ENCODE data around the gene MRPL4.
A peak's percentile ranks its signal among the peaks of the same experiment; 100 is the strongest.

MRPL4 gene

DNA sequence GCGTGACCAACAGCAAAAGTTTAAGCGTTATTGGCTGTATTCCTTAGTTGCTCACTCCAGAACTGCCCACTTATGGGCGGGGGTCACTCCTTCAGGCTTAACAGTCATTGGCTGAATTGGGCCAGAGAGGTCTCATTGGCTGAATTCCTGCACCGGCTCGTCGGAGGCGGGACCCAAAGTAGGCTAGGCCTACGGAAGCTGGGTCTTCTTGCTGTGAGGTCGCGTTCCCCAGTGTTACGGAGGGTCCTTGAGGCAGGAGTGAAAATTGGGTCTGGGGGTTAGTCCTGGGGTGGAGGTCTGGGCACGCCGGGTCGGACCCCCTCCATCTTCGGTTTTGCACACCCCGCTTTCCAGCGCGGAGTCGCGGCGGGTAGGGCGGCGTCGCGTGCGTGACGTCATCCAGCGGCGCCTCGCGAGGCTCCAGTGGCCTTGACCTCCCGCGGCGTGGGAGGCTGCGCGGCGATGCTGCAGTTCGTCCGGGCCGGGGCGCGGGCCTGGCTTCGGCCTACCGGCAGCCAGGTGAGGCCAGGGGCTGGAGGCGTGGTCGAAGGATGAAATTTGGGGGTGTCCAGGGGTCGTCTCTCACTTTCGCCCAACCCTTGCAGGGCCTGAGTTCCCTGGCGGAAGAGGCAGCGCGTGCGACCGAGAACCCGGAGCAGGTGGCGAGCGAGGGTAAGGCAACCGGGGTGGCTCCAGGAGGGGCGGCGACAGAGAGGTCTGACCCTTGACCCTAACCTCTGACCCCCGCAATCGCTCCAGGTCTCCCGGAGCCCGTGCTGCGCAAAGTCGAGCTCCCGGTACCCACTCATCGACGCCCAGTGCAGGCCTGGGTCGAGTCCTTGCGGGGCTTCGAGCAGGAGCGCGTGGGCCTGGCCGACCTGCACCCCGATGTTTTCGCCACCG lies at the start of gene MRPL4:
MRPL4 (plus strand) TSS at position 423 of the 903 bp plus-strand sequence; CDS start at position 463, 40 bp downstream.
- DNase-seq (ENCODE audit: low spot score): peak; percentile 99

DNA sequence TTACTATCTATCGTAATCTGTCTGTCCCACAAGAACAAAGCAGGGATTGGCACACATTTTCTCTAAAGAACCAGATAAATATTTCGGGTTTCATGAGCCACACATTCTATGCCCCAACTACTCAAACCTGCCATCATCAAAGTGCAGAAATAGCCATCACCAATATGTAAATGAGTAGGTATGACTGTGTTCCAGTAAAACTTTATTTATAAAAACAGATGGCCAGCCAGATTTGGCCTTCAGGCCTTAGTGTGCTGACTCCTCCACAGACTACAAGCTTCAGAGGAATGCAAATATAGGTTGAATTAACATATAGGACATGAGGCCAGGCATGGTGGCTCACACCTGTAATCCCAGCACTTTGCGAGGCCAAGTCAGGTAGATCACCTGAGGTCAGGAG lies 48.3 kb upstream of the MRPL4 start:
- DNase-seq (ENCODE audit: low spot score): no peak

DNA sequence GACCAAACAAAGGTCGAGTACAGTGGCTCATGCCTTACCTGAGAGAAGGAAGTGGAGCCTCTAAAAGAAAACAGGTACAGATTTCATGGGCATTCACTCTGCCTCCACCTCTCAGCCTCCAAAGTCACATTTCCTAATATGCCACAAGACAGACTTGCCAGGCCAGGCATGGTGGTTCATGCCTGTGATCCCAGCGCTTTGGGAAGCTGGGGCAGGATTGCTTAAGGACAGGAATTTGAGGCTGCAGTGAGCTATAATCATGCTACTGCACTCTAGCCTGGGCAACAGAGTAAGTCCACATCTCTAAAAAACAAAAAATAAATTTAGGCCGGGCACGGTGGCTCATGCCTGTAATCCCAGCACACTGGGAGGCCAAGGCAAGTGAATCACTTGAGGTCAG lies 46.4 kb upstream of the MRPL4 start:
- no peak for DNase-seq (ENCODE audit: low spot score)

DNA sequence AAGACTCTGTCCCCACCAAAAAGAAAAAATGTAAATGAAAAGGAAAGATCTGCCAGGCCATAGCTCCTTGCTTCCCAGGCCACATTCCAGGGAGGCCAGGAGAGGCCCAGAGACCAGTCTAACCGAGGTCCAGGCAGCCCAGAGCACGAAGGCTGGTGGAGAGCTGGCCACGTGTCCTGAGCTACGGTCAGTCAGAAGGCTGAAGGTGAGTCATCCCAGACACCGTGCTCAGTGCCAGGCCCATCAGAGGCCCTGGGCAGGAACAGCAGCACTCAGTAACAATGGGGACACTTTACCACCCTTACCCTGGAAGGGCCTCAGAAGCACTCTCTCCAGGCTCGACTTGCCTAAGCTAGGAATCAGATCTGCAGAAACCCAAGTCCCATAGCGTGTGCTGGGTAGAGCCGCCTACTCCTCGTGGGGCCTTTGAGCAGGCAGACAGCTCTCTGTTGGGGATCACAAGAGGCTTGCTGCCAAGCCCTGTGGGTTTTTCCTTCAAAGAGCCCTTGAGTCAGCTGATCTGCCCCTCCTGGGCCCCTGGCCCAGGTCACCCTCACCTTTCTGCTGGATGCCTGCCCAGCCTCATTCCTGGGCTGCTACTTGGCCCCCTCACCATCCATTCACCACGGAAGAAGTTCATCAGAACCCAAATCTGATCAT lies 45.7 kb upstream of the MRPL4 start:
- DNase-seq (ENCODE audit: low spot score): no peak

DNA sequence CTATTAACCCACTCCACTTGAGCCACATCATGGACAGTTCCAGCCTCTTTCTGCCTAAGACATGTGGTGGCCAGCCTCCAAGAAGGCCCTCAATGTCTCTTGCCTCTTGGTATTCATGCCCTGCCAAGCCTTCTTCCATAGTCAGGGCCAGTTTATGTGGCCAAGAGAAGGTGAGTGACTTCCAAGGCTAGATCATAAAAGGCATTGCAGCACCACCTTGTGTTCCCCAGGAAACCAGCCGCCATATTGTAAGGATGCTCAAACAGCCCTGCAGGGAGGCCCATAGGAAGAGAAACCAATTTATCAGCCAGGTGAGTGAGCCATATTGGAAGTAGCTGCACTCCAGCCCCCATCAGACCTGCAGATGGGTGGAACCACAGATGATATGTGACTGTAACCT lies 45.0 kb upstream of the MRPL4 start:
- no peak for DNase-seq (ENCODE audit: low spot score)

DNA sequence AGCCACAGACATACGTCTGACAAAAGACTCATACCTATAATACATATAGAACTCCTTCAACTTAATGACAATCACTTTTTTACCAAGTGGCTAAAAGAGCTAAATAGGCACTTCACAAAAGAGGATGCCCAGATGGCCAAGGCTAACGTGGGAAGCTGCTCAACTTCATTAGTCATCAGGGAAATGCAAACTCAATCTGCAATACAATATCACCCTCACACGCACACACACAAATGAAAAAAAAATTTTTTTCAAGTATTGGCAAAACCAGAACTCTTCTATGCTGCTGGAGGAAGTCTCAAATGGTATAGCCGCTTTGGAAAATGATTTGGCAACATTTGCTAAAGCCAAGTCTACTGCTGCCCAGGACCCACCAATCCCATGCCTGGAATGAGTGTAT lies 42.7 kb upstream of the MRPL4 start:
- peak; percentile 52 for DNase-seq (ENCODE audit: low spot score)

DNA sequence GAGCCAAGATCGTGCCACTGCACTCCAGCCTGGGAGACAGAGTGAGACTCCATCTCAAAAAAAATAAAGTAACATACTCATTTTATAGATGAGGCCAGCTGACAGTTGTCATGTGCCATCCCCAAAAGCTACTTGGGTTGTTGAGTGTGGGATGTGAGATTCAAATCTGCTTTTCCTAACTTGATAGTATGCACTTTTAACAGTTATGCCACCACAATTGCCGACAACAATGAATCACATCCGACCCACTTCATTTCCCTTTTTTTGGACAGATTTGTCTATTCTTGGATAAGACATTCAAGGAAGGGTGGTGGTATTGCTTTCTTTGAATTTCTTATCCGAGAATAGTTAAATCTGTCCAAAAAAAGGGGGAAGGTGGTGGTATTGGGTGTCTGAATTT lies 41.0 kb upstream of the MRPL4 start:
- no peak for DNase-seq (ENCODE audit: low spot score)

DNA sequence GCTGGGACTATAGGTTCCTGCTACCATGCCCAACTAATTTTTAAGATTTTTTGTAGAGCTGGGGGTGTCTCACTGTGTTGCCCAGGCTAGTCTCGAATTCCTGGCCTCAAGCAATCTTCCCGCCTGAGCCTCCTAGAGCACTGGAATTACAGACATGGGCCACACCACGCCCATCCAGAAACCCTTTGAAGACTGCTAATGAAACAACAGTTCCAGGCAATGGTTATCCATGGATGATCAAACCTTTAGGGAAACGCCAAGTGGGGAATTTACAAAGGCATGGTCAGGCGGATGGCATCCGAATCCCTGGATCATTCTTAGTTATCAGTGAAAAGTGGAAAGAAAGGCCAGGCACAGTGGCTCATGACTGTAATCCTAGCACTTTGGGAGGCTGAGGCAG lies 40.3 kb upstream of the MRPL4 start:
- no peak for DNase-seq (ENCODE audit: low spot score)

DNA sequence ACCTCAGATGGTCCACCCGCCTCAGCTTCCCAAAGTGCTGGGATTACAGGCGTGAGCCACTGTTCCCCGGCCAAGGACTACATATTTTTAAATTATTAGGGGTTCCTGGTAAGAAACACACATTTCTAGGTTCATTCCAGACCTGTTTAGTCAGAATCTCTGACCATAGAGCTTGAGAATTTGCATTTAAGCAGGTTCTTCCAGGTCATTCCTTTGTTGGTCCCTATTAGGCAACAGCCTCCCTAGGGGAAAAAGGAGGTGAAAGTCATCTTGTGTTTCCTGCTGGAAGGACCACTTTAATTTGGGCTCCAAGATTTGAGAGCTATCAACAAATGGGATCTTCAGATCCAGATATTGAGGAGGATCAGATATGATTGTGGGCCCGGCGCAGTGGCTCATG lies 37.2 kb upstream of the MRPL4 start:
- DNase-seq (ENCODE audit: low spot score): no peak

DNA sequence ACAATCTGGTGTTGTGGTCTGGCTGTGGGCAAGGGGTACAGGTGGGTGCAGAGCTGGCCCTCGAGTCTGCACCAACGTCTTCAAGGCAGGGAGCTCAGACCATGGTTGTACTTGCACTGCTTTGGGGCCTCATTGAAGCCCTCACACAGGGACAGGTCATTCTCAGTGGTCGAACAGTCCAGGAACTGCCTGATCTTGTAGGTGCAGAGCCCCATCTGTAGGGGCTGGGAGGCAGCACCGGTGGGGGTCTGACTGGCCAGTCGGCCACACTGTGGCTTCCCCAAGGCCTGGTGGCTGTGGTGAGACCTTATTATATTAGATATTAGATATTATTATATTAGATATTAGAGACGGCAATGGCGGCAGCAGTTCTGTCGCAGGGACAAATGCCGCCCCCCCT lies 34.9 kb upstream of the MRPL4 start:
- no peak for DNase-seq (ENCODE audit: low spot score)

DNA sequence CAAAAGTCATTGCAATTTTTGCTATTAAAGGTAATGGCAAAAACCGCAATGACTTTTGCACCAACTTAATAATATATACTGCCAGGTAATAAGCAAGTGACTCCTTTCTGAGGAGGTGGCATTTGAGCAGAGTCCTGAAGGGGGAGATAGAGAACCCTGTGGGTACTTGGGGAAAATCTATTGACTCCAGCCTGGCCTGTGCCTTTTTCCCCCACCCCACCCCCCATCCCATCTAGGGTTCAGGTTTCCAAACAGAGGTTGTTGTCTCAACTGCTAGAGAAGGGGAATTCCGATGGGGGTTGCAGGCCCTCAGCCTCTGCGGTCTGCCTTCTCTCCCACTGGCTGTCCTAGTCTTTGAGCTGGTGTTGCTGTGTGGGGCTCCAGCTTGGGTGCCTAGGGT lies 32.3 kb upstream of the MRPL4 start:
- no peak for DNase-seq (ENCODE audit: low spot score)

DNA sequence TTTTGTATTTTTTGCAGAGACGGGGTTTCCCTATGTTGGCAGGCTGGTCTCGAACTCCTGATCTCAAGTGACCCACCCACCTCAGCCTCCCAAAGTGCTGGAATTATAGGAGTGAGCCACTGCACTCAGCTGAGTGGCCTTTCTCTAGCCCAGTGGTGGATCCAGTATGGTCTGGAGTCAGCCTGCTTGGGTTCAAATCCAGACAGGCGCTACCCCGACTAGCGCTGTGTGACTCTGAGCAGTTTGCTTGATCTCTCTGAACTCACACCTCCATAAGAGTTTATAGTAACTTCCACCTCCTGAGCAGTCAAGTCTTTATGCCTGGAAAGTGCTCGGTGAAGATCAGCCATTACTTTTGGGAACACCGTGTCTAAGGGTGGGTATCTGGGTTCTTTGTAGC lies 31.3 kb upstream of the MRPL4 start:
- DNase-seq (ENCODE audit: low spot score): no peak

DNA sequence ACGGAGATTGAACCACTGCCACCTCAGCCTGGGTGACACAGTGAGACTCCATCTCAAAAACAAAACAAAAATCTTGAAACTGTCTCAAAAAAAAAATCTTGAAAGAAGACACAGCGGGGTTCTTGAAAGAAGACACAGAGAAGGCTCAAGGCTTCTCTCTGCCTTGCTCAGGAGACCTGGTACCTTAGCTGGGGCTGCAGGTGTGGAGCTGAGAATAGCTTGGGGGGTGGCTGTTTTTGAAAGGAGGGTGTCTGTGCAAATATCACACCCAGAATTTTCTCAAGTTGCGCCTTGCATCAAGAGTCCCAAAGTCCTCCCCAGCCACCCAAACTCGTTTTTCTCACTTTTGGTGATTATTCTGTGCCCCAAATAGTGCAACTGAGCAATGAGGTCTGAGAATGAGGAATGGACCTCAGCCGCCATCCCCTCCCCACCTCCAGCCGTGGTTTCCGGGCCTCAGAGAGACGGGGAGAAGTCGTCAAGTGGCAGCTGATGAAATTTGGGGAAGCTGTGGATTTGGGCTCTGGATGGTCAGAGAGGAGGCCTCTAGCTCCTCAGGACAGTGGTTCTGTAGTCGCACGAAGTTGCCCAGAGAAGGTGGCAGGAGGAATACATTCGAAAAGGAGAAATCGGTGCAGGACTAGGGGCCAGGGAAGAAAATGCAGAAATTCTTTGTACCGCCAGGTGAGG lies 29.7 kb upstream of the MRPL4 start:
- DNase-seq (ENCODE audit: low spot score): no peak

DNA sequence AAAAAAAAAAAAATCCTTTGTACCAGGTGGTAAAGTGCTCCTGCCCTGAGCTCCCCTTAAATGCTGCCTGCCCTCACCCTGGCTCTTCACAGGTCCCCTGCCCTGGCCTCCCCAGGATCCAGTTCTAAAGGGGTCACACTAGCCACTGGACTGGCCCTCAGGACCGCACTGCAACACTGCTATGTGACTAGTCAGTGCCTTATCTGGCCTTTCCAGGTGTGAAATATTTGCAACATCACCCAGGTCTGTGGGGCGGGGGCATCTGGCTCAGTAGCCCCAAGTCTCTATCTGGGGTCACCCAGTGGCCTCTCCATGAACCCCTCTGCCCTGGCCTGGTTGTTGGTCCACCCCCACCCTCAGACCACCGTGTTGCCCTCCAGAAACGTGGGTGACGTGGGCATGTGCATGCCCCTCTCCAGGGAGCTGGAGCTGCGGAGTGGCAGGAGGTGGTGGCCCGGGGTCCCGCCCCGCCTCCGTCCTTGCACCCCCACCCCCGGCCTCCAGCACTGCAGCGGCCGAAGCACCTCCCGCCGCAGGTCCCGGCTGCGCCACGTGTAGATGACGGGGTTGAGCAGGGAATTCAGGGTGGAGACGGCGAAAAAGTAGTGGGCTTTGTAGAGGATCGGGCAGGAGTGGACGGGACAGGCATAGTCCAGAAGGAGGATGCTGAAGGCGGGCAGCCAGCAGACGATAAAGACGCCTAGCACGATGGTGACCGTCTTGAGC lies 28.4 kb upstream of the MRPL4 start:
- no peak for DNase-seq (ENCODE audit: low spot score)

DNA sequence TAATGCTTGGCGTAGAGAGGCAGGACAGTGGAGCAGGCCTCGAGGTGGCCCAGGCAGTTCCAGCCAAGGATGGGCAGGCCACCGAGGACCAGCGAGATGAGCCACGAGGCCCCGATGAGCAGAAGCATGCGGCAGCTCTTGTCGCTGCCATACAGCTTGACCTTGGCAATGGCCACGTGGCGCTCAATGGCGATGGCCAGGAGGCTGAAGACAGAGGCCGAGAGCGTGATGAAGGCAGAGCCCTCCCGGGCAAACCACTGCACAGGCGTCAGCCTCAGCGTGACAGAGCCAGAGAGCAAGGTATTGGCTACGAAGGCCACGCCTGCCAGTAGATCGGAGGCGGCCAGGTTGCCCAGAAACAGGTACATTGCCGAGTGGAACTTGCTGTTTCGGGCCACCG lies 27.7 kb upstream of the MRPL4 start:
- no peak for DNase-seq (ENCODE audit: low spot score)

DNA sequence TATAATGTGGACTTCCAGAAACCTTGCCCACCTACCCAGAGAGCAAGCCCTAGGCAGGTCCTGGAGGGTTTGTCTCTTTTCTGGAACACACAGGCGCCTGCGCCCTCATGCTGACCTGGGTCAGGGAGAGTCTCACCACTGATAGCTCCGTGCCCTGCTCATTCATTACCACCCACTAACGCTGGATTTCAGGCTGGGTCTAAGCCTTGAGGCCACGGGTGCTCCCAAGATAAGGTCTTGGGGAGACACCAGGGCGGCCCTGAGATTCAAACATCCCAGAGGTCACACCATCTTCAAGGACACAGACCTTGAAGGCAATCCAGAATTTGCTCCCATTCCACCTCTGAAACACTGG lies 26.0 kb upstream of the MRPL4 start:
- DNase-seq (ENCODE audit: low spot score): no peak

DNA sequence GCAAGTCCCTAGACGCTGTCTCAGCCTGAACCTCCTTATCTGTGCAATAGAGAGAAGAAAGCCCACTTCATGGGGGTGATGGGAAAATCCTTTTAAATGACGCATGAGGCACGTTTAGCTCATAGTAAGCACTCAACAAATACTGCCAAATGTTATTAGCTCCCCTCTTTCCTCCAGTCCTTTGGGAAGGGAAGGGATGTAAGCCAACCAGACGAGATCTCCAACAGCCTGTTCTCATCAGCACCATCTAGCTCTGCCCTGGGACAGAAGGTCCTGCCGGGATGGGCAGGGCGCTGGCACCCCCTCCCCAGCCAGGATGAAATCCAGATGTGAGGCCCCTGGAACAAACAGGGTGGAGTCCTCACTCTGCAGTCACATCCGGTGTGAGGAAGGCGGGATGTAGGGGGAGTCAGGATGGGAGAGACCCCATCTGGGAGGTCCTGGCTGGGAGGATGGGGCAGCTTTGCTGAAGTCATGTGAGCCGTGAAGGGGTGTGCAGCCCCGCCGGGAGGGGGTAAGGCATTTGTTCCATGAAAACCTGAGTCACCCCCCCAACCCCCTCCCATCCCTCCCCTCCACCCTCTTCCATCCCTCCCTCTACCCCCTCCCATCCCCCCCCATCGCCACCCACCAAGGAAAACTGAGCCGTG lies 25.5 kb upstream of the MRPL4 start:
- no peak for DNase-seq (ENCODE audit: low spot score)

DNA sequence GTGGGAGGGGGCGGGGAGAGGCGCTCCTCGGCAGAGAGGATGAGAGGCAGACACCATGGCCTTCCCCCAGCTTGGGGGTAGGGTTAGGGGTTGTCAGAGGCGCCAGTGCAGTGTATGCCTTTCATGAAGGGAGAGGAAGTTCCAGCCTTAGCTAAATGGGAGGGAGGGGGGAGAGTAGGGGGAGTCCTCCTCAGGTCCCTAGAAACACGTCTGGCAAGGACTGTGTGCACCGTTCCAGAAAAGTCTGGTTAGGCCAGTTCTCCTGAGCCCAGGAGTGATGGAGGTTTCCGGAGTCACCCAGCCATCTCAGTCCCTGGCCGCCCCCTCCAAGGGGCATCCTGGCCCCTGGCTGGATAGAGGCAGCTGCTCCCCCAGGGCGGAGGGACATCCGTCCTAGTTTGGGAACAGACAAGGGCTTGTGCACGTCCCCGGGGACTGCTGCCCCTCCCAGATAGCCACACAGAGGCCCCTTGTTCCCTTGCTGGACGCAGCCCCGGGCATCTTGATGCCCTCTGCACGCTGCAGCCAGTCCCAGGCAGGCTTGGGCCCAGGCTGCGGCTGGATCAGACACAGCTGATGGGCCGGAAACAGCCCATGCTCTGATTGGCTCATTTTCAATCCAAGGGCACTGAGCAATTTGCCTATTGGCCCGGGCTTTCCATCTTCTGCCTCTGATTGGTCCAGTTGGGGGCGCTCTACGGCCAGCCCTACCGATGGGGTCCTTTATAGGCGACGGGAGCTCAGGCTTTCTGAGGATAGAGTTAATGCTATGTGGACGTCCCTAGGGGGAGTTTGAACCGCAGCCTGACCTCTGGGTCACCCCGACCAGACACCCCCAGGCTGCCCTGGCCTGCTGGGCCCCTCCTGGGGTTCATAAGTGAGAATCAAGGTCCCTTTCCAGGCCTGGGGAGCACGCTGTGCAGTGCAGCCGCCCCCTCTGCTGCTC lies 24.7 kb upstream of the MRPL4 start:
- DNase-seq (ENCODE audit: low spot score): no peak

DNA sequence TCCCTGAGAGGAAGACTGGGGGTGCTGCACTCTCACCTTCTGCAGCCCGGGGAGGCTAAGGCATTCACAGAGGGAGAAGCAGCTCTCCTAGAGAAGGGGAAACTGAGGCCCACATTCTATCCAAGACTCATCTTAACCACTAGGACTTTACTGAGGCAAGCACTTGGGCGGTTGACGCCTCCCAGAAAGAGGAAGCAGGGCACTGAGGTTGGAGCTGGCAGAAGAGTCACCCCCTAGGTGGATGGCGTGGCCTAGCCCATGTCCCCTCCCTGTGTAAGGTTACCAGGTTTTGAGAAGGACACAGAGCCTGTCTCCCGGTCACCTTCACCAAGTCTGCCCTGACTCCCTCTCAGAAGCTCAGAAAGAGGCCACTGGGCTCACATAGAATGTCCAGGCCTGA lies 23.6 kb upstream of the MRPL4 start:
- DNase-seq (ENCODE audit: low spot score): no peak

DNA sequence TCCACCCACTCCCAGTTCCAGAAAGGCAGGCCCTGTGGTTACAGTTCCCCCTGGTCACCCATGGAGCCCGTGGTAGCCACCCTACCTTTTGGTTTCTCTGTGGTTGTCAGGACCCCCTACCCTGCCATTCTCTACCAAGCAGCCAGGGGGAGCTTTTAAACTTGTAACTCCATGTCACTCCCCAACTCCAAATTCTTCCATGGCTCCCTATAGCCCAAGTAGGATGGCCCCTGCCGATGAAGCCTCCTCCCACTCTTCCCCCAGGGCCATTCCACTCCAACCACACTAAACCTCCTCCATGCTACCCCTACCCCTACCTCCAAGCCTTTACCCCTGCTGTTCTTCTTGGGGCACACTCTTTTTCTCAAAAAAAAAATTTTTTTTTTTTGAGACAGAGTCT lies 23.1 kb upstream of the MRPL4 start:
- DNase-seq (ENCODE audit: low spot score): no peak

All from kidney capillary endothelial cell (primary cell).